Subcutaneous adipose tissue (tissue), 4 donors: ENCODE measurements around the gene NDE1. TPM values are rescaled to one million over a fixed set of nuclear protein-coding genes. Genes with fewer than 3 reads are reported as not detected.

Experiments
- CTCF ChIP-seq: fragments of 450-650 bp; IDR thresholded peaks from one replicate; pipeline ENCODE4 v1.5.1; 2016; ENCODE audit warnings: low read depth, mild to moderate bottlenecking, control low read depth, antibody characterized with exemption, moderate library complexity
- total RNA-seq, 4 donors: library from RNA; depleted of rRNA; stranded (reverse); fragments of >200 nt; gene quantifications; one replicate each; pipeline ENCODE4 v1.1.0, GENCODE V29; 2016

NDE1 gene
- total RNA-seq, 4 donors from 2014 or later, result 15.1 to 34.8 (median 22.7) TPM

GRCh38 chr16:15650698-15651171 lies 690 bp downstream of the NDE1 start:
- no peak for TF ChIP-seq CTCF

GRCh38 chr16:15652293-15653001 lies 2.4 kb downstream of the NDE1 start:
- no peak for TF ChIP-seq CTCF

GRCh38 chr16:15653227-15653626 lies 3.2 kb downstream of the NDE1 start:
- TF ChIP-seq CTCF, result no peak

GRCh38 chr16:15654591-15654990 lies 4.5 kb downstream of the NDE1 start:
- no peak for TF ChIP-seq CTCF

GRCh38 chr16:15658149-15658548 lies 8.1 kb downstream of the NDE1 start:
- TF ChIP-seq CTCF, result no peak

GRCh38 chr16:15658556-15658955 lies 8.5 kb downstream of the NDE1 start:
- no peak for TF ChIP-seq CTCF

- TF ChIP-seq CTCF, result no peak
Observed at GRCh38 chr16:15660203-15660601, 10.2 kb downstream of the NDE1 start.
